ENCODE measurements around the gene ADISSP.

DNA sequence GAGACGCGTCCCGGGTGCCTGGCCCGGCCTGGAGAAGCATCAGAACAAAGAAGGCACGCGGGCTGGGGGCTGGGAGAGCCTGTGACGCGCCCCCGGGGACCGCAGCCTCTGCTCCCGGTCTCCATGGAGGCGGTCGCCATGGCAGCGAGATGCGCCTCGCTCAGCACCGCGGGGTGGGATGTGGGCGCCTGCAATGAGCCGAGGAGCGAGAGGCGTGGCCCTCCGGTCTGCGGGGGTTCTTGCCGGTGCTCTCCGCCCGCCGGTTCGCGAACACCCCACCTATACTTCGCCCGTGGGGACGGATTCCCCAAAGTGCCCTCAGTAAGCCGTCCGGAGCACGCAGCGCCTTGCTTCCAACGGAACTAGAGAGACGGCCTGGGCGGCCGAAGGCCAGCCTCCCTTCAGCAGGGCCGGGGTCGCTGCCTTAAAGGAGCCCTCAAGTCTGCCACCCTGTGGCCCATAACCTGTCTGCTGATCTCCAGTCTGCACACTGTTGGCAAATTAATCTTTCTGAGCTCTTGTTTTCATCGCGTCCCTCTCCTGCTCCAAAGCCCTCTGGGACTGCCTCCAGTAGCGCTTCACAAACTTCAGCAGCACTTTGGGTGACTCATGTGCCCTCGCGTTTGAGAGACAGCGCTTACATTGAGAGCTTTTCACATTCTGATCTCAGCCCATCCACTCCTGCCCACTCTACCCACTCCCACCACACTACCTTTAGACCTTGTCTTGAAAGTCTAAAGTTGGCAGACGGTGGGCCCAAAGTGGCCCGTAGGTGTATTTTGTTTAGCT, 983 bp upstream of the ADISSP start:
- 0 out of 4 replicates have a peak, but pooled peaks of 1 of the 2 experiments have one; percentile 11 for TF ChIP-seq POLR2A (IDR thresholded peaks at IDR 0.05; ENCODE audit: insufficient read depth in 1 of 2, low read depth in 2 of 2, low read length in 2 of 2)
- TF ChIP-seq NFIC (IDR thresholded peaks at IDR 0.05; ENCODE audit: low read length), result no peak
- TF ChIP-seq ZNF770 (CRISPR knock-in tag; IDR thresholded peaks at IDR 0.05), result peak; percentile 88
- no peak; the same call in 1 of the 2 replicates for TF ChIP-seq BCL6 (CRISPR knock-in tag; IDR thresholded peaks at IDR 0.05)
- TF ChIP-seq, protein P1, sequence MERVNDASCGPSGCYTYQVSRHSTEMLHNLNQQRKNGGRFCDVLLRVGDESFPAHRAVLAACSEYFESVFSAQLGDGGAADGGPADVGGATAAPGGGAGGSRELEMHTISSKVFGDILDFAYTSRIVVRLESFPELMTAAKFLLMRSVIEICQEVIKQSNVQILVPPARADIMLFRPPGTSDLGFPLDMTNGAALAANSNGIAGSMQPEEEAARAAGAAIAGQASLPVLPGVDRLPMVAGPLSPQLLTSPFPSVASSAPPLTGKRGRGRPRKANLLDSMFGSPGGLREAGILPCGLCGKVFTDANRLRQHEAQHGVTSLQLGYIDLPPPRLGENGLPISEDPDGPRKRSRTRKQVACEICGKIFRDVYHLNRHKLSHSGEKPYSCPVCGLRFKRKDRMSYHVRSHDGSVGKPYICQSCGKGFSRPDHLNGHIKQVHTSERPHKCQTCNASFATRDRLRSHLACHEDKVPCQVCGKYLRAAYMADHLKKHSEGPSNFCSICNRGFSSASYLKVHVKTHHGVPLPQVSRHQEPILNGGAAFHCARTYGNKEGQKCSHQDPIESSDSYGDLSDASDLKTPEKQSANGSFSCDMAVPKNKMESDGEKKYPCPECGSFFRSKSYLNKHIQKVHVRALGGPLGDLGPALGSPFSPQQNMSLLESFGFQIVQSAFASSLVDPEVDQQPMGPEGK (CRISPR knock-in tag; IDR thresholded peaks at IDR 0.05), result no peak
- no peak for TF ChIP-seq ZBTB26 (CRISPR knock-in tag; IDR thresholded peaks at IDR 0.05; ENCODE audit: borderline replicate concordance)
- no peak for TF ChIP-seq RFX5 (IDR thresholded peaks at IDR 0.05; ENCODE audit: low read depth, low read length)
- no peak; the same call in 1 of the 2 replicates for TF ChIP-seq ZSCAN31 (CRISPR knock-in tag; IDR thresholded peaks at IDR 0.05; ENCODE audit: low read depth)
- TF ChIP-seq EP300 (IDR thresholded peaks at IDR 0.05; ENCODE audit: low read depth in 2 of 2, low read length in 2 of 2), result 0 out of 4 replicates have a peak, but pooled peaks of 1 of the 2 experiments have one; percentile 1
- TF ChIP-seq EP300 (CRISPR knock-in tag; IDR thresholded peaks at IDR 0.05; ENCODE audit: borderline replicate concordance), result no peak; the same call in 1 of the 2 replicates
- no peak for TF ChIP-seq GLMP (CRISPR knock-in tag; IDR thresholded peaks at IDR 0.05; ENCODE audit: borderline replicate concordance)

All from HepG2 (cell line).